ENCODE results near the gene CYSLTR2. TPM values are rescaled to one million over a fixed set of nuclear protein-coding genes. Genes with fewer than 3 reads are reported as not detected.

Gene CYSLTR2
- total and polyA plus RNA-seq, 2 donors (not counting 1 experiment from before 2014, with no cell fraction given): 0.09 TPM; not detected in 1

DNA sequence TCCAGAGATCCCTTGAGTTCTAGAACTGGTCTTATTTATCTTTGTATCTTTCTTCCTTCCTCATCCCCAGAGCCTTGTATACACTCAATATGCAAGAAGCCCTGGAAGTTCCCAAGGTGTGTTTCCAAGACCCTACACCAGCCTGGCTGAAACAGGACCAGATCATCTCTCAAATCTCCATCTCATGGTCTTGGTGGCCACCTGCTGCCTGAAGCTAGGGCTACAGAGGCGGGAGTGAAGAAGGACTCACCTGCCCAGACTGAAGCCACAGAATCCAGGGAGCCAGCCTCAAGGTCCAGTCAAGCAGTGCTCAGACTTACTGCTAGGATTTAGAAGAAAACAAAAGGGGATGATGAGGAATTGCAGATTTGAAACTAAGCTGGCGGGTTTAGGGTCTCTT, 6.1 kb upstream of the CYSLTR2 start:
- Mint-ChIP-seq H3K4me3 (no peak overlapping the region), H3K27me3 (peaks cover 24% of the 10 kb centered on the region), H3K27ac (no peak overlapping the region), H3K4me1 (no peaks in the 10 kb centered on the region), H3K9me3 (ENCODE audit: insufficient read depth) (no peaks in the 10 kb centered on the region)
- Histone ChIP-seq H3K4me2 (replicated peaks; ENCODE audit: low read depth, low read length, poor library complexity, severe bottlenecking) (no peak overlapping the region), H3K4me1 (ENCODE audit: control insufficient read depth in 2 of 2, insufficient read depth in 2 of 2, low read length in 2 of 2) (no peaks in the 10 kb centered on the region), H3K4me3 (ENCODE audit: control extremely low read depth in 1 of 5, extremely low read depth in 1 of 5, insufficient read depth in 1 of 5, low read depth in 2 of 5, low read length in 4 of 5) (no peak overlapping the region), H2AFZ (ENCODE audit: insufficient read depth, low read depth, low read length, poor library complexity, severe bottlenecking) (no peak overlapping the region), H3K27ac (ENCODE audit: low read length in 2 of 2) (no peak overlapping the region), H4K20me1 (ENCODE audit: control insufficient read depth, insufficient read depth, low read length, poor library complexity, severe bottlenecking) (no peaks in the 10 kb centered on the region), H3K9me3 (ENCODE audit: control extremely low read depth in 1 of 3, control insufficient read depth in 2 of 3, insufficient read depth in 1 of 3, low read length in 2 of 3) (no peaks in the 10 kb centered on the region), H3K36me3 (replicated peaks in 1 of 2; ENCODE audit: control extremely low read depth in 1 of 2, control insufficient read depth in 1 of 2, extremely low read depth in 1 of 2, insufficient read depth in 2 of 2, low read length in 1 of 2) (no peaks in the 10 kb centered on the region), H3K79me2 (ENCODE audit: control insufficient read depth, insufficient read depth, low read length) (no peaks in the 10 kb centered on the region), H3K9ac (ENCODE audit: low read length) (no peak overlapping the region), H3K27me3 (replicated peaks in 1 of 4; ENCODE audit: control extremely low read depth in 1 of 4, control insufficient read depth in 3 of 4, insufficient read depth in 4 of 4, low read length in 3 of 4) (peaks cover 0 to 4% (median 0%) of the 10 kb centered on the region in 4 experiments)
- peak; percentile 23 for DNase-seq
- 82% methylated on average over 2 of the region's 2 CpGs for WGBS (ENCODE audit: insufficient coverage)
- TF ChIP-seq, protein P1, sequence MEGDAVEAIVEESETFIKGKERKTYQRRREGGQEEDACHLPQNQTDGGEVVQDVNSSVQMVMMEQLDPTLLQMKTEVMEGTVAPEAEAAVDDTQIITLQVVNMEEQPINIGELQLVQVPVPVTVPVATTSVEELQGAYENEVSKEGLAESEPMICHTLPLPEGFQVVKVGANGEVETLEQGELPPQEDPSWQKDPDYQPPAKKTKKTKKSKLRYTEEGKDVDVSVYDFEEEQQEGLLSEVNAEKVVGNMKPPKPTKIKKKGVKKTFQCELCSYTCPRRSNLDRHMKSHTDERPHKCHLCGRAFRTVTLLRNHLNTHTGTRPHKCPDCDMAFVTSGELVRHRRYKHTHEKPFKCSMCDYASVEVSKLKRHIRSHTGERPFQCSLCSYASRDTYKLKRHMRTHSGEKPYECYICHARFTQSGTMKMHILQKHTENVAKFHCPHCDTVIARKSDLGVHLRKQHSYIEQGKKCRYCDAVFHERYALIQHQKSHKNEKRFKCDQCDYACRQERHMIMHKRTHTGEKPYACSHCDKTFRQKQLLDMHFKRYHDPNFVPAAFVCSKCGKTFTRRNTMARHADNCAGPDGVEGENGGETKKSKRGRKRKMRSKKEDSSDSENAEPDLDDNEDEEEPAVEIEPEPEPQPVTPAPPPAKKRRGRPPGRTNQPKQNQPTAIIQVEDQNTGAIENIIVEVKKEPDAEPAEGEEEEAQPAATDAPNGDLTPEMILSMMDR (IDR thresholded peaks at IDR 0.05): peak; percentile 37
- no peak for TF ChIP-seq EZH2 (IDR thresholded peaks at IDR 0.05; ENCODE audit: borderline replicate concordance, insufficient read depth, low read depth, low read length, poor library complexity, severe bottlenecking)
- ATAC-seq (ENCODE audit: low read depth): no peak
- POLR2A ChIA-PET: no interaction called here
- CTCF ChIA-PET: interaction anchor here (1.2 to 2.8 kb wide), 4 partner anchors 11 to 569 kb away, joined by 3 to 10 read pairs (median 5); no protein-coding TSS in a partner anchor
- intact Hi-C loops (cut with micrococcal nuclease): loop anchor here (2.0 to 5.0 kb wide), 2 partner anchors 315 to 521 kb away; no protein-coding TSS in a partner anchor

DNA sequence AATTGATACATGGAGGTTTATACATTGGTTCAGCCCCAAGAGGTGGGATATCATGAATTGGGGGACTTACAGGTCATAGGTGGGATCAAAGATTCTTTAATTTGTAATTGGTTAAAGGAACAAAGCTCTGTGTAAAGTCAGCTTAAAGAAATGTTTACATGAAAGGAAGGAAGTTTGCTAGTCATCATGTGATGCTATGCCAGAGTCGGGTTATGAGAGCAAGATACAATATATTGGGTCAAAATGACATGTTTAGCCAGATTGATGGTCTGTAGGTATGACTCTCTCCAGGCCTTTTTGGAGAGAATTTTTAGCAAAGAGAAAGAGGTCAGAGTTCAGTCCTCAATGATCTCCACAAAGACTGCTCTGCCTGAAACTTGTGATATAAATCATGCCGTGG, 5.3 kb upstream of the CYSLTR2 start:
- intact Hi-C loops (cut with micrococcal nuclease): loop anchor here (5.0 kb wide), 1 partner anchor 316 kb away; no protein-coding TSS in a partner anchor

More for the DNA sequence above, 5.3 kb upstream of the CYSLTR2 start:
- ATAC-seq (ENCODE audit: low read depth) (no peak), DNase-seq (no peak)
- Histone ChIP-seq H3K36me3 (replicated peaks in 1 of 2; ENCODE audit: control extremely low read depth in 1 of 2, control insufficient read depth in 1 of 2, extremely low read depth in 1 of 2, insufficient read depth in 2 of 2, low read length in 1 of 2) (no peaks in the 10 kb centered on the region), H3K27me3 (replicated peaks in 1 of 4; ENCODE audit: control extremely low read depth in 1 of 4, control insufficient read depth in 3 of 4, insufficient read depth in 4 of 4, low read length in 3 of 4) (peaks cover 0 to 4% (median 0%) of the 10 kb centered on the region in 4 experiments), H3K27ac (ENCODE audit: low read length in 2 of 2) (no peak overlapping the region), H4K20me1 (ENCODE audit: control insufficient read depth, insufficient read depth, low read length, poor library complexity, severe bottlenecking) (no peaks in the 10 kb centered on the region), H3K9ac (ENCODE audit: low read length) (no peak overlapping the region), H3K4me3 (ENCODE audit: control extremely low read depth in 1 of 5, extremely low read depth in 1 of 5, insufficient read depth in 1 of 5, low read depth in 2 of 5, low read length in 4 of 5) (no peak overlapping the region), H3K4me1 (ENCODE audit: control insufficient read depth in 2 of 2, insufficient read depth in 2 of 2, low read length in 2 of 2) (peaks cover 6% of the 10 kb centered on the region in 2 donors), H3K9me3 (ENCODE audit: control extremely low read depth in 1 of 3, control insufficient read depth in 2 of 3, insufficient read depth in 1 of 3, low read length in 2 of 3) (no peaks in the 10 kb centered on the region), H3K4me2 (replicated peaks; ENCODE audit: low read depth, low read length, poor library complexity, severe bottlenecking) (no peak overlapping the region), H2AFZ (ENCODE audit: insufficient read depth, low read depth, low read length, poor library complexity, severe bottlenecking) (no peak overlapping the region), H3K79me2 (ENCODE audit: control insufficient read depth, insufficient read depth, low read length) (no peaks in the 10 kb centered on the region)
- WGBS (ENCODE audit: insufficient coverage): 58% methylated on average over 2 of the region's 2 CpGs
- POLR2A ChIA-PET: no interaction called here
- Mint-ChIP-seq H3K4me3 (no peak overlapping the region), H3K9me3 (ENCODE audit: insufficient read depth) (no peaks in the 10 kb centered on the region), H3K4me1 (peaks cover 7% of the 10 kb centered on the region), H3K27me3 (peaks cover 24% of the 10 kb centered on the region), H3K27ac (no peak overlapping the region)
- TF ChIP-seq, protein P1 (IDR thresholded peaks at IDR 0.05): no peak
- no peak for TF ChIP-seq EZH2 (IDR thresholded peaks at IDR 0.05; ENCODE audit: borderline replicate concordance, insufficient read depth, low read depth, low read length, poor library complexity, severe bottlenecking)
- CTCF ChIA-PET: interaction anchor here (1.2 to 2.8 kb wide), 2 partner anchors 12 to 521 kb away, joined by 3 to 10 read pairs; no protein-coding TSS in a partner anchor

All from B cell (primary cell).